Measurements from ENCODE around the gene ATP6V0A1.
"Not testable (repeated sequence)": the region's sequence is repeated elsewhere in the genome, so short reads cannot be mapped to it uniquely, and the experiment has no call there.

Gene ATP6V0A1

DNA sequence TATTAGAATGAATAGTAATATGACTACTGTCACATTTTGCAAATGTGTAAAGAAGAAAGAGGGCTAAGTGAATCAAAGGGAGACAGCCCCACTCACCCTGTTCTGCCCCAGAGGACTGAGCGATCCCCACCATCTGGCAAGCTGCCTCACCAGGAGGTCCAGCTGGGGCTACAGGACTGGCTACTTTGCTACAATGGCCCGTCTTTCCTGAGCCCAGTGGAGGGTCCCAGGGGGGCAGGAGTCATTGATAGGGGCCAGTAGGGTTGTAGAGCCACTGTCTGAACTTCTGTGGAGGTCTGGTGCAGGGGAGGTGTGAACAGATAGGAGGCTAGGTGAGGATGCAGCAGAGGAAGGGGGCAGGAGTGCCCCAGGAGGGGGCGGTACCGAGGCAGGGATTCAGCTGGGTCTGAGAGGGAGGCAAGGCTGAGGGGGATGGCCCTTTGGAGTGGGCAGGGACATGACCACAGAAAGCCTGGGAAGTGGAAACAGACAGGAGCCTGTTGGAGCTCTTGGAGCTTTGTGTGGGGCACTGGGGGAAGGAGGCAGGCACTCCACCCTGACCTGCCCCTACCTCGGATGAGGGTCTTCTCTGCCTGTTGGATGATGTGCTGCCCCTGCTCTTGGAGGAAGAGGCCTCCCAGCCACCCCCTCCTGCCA lies 97.4 kb downstream of the ATP6V0A1 start:
- DNase-seq (ENCODE audit: low read depth in 2 of 3, low spot score in 2 of 3) = not testable (repeated sequence)

DNA sequence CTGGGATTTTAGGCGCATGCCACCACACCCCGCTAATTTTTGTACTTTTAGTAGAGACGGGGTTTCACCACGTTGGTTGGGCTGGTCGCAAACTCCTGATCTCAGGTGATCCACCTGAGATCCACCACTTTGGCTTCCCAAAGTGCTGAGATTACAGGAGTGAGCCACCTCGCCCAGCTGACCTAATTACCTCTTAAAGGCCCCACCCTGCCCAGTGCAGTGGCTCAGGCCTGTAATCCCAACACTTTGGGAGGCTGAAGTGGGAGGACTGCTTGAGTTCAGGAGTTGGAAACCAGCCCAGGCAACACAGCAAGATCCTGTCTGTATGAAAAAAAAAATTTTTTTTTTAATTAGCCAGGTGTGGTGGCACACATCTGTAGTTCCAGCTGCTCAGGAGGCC lies 100.4 kb downstream of the ATP6V0A1 start:
- DNase-seq (ENCODE audit: low read depth in 2 of 3, low spot score in 2 of 3) = no peak

DNA sequence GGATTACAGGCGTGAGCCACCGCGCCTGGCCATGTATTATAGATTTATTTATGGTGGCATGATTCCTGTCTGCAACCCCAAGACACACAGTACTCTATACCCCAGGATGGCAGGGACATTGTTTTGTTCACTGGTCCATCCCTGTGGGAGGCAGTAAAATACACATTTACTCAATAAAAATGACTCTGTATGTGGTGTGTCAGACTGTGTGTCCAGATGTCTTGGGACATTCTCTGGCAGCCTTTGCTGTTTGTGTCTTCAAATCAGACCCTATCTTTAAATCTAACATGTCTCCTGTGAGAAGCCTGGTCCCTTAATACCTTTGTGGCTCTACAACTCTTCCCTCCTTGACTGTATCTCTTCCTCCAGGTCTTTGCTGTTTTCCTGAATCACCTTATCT lies 101.6 kb downstream of the ATP6V0A1 start:
- DNase-seq (ENCODE audit: low read depth in 2 of 3, low spot score in 2 of 3) = no peak

GRCh38 chr17:42561897-42562387 lies 103.3 kb downstream of the ATP6V0A1 start, which contains the start of gene COASY:
COASY (plus strand) TSS chr17:42562148; CDS start chr17:42562623, 475 bp downstream.
- peak; percentile 77 to 90 (median 89) for DNase-seq (ENCODE audit: low read depth in 2 of 3, low spot score in 2 of 3)

DNA sequence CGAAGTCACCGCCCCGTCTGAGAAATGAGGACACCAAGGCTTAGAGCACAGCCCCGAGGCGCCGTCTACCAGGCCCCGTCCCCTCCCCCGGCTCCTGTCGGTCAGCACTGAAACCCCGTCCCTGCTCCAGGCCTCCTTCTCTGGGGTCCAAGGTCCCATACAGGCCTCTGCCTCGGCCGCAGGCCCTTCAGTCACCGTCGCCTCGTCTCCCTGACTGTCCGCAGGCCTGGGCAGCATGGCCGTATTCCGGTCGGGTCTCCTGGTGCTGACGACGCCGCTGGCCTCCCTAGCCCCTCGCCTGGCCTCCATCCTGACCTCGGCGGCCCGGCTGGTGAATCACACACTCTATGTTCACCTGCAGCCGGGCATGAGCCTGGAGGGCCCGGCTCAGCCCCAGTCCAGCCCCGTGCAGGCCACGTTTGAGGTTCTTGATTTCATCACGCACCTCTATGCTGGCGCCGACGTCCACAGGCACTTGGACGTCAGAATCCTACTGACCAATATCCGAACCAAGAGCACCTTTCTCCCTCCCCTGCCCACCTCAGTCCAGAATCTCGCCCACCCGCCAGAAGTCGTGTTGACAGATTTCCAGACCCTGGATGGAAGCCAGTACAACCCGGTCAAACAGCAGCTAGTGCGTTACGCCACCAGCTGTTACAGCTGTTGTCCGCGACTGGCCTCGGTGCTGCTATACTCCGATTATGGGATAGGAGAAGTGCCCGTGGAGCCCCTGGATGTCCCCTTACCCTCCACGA lies 103.9 kb downstream of the ATP6V0A1 start:
- DNase-seq (ENCODE audit: low read depth in 2 of 3, low spot score in 2 of 3) = no peak

DNA sequence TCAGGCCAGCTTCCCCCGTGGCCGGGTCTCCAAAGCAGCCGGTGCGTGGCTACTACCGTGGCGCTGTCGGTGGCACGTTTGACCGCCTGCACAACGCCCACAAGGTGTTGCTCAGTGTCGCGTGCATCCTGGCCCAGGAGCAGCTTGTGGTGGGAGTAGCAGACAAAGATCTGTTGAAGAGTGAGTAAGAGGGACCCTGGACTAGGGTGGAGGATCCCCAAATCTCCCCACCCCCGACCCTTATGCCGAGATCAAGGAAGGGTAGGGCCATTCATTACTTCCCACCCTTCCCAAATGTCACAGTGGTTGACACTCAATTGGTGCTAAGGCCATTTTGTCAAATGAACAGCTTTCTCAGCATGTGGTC lies 104.4 kb downstream of the ATP6V0A1 start:
- DNase-seq (ENCODE audit: low read depth in 2 of 3, low spot score in 2 of 3) = no peak

DNA sequence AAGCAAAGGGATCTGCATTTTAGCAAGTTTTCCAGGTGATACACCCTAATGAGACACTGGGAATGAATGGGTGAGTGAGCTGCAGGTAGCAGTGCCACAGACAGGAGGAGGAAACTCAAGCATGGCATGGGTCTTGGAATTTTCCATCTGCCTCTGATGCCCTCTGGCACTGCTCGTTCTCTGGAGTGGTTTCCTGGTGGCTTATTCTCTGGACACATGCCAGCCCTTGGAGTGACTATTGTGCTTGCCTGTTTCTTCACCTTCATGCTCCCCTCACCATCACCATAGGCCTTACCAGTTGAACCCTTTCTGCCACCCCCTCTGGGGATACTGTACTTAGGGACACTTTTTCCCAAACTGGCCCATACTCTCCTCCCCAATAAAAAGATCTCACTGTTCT lies 104.9 kb downstream of the ATP6V0A1 start:
- no peak for DNase-seq (ENCODE audit: low read depth in 2 of 3, low spot score in 2 of 3)

DNA sequence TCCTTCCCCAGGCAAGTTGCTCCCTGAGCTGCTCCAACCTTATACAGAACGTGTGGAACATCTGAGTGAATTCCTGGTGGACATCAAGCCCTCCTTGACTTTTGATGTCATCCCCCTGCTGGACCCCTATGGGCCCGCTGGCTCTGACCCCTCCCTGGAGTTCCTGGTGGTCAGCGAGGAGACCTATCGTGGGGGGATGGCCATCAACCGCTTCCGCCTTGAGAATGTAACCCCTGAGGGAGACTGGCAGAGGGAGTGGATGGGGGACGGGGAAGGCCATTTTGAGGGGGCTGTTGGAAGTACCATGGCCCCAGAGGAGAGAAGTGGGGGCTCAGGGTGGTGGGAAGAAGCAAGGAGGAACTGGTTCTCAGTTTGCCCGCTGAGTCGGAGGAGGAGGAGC lies 105.3 kb downstream of the ATP6V0A1 start:
- no peak for DNase-seq (ENCODE audit: low read depth in 2 of 3, low spot score in 2 of 3)

GRCh38 chr17:42564815-42565522 lies 106.3 kb downstream of the ATP6V0A1 start:
- DNase-seq (ENCODE audit: low read depth in 2 of 3, low spot score in 2 of 3) = no peak

GRCh38 chr17:42565523-42566214 lies 107.0 kb downstream of the ATP6V0A1 start:
- DNase-seq (ENCODE audit: low read depth in 2 of 3, low spot score in 2 of 3) = no peak

GRCh38 chr17:42566215-42566882 lies 107.7 kb downstream of the ATP6V0A1 start:
- no peak for DNase-seq (ENCODE audit: low read depth in 2 of 3, low spot score in 2 of 3)

GRCh38 chr17:42566883-42567573 lies 108.3 kb downstream of the ATP6V0A1 start, which contains the start of gene MLX:
MLX (plus strand) TSS chr17:42567100; CDS start chr17:42567125, 25 bp downstream.
- DNase-seq (ENCODE audit: low read depth in 2 of 3, low spot score in 2 of 3) = peak; percentile 86 to 90 (median 89)

DNA sequence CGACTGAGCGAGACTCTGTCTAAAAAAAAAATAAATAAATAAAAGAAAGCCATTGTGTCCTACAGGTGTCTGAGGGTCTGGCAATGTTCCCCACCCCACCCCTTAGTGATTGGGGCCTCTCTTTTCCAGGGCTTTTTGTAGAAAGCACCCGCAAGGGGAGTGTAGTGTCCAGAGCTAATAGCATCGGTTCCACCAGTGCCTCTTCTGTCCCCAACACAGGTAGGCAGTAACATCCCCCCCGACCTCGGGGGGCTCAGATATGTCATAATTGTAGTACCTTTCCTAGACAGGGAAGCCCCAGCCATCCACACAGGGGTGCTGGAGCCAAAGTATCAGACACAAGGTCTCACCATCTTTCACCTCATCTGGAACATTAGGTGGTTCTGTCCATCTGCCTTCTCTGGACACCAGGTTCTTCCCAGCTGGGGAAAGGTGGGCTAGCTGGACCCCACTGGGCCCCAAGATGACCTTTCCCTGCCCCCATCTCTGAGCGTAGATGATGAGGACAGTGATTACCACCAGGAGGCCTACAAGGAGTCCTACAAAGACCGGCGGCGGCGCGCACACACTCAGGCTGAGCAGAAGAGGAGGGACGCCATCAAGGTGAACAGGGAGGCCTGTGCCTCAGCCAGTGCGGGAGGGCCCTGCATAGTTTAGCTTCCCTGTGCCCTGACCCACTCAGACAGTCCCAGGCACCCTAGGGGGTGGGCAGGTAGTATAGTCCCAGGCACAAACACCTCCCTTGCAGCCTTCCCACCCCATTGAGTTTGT lies 109.8 kb downstream of the ATP6V0A1 start:
- DNase-seq (ENCODE audit: low read depth in 2 of 3, low spot score in 2 of 3) = no peak

GRCh38 chr17:42571435-42572225 lies 113.0 kb downstream of the ATP6V0A1 start:
- no peak for DNase-seq (ENCODE audit: low read depth in 2 of 3, low spot score in 2 of 3)
